Esophagus muscularis mucosa (tissue), 4 donors: Measurements from ENCODE around the gene GYPE. TPM values are rescaled to one million over a fixed set of nuclear protein-coding genes. Genes with fewer than 3 reads are reported as not detected.
"Not testable (repeated sequence)": the region's sequence is repeated elsewhere in the genome, so short reads cannot be mapped to it uniquely, and the experiment has no call there.

ENCODE experiments used
- DNase-seq: peaks from one replicate; pipeline ENCODE4 v3.0.0-alpha.2; 2017; ENCODE audit errors: extremely low spot score
- H3K27ac ChIP-seq, 4 donors: fragments of 200-600 bp; sonication (generic); replicated peaks in 1 of 4; 1 replicate in 3 of 4; 2 replicates in 1 of 4; pipeline ENCODE4 v1.5.1; 2016 to 2019; ENCODE audit warnings: mild to moderate bottlenecking in 1 of 4
- H3K27me3 ChIP-seq, 4 donors: fragments of 200-600 bp; sonication (generic); one replicate each; pipeline versions ENCODE4 v1.5.1 to v1.6.0; 2016 to 2019
- H3K36me3 ChIP-seq, 4 donors: fragments of 200-600 bp; sonication (generic); one replicate each; pipeline ENCODE4 v1.5.1; 2016 to 2019
- H3K4me1 ChIP-seq, 4 donors: fragments of 200-600 bp; sonication (generic); one replicate each; pipeline ENCODE4 v1.5.1; 2016 to 2019
- H3K4me3 ChIP-seq, 4 donors: fragments of 200-600 bp; sonication (generic); 1 replicate in 2 of 4; 2 replicates in 2 of 4; pipeline ENCODE4 v1.5.1; 2016 to 2019; ENCODE audit warnings: mild to moderate bottlenecking in 4 of 4, moderate library complexity in 1 of 4
- H3K9me3 ChIP-seq, 4 donors: fragments of 200-600 bp; sonication (generic); 1 replicate in 3 of 4; 2 replicates in 1 of 4; pipeline ENCODE4 v1.5.1; 2016 to 2019
- CTCF ChIP-seq, 3 experiments: fragments of 200-600 bp in 2 of 3; fragments of 450-650 bp in 1 of 3; sonication (generic) in 2 of 3; IDR thresholded peaks; one replicate each; pipeline ENCODE4 v1.5.1; 2017 to 2019; ENCODE audit warnings: antibody characterized with exemption in 3 of 3, mild to moderate bottlenecking in 2 of 3, moderate library complexity in 1 of 3
- EP300 ChIP-seq: sonication (generic); formaldehyde crosslinking; IDR thresholded peaks from one replicate; pipeline ENCODE4 v1.6.1; 2017; ENCODE audit warnings: antibody characterized with exemption
- POLR2A ChIP-seq: fragments of 450-650 bp; IDR thresholded peaks from one replicate; pipeline ENCODE4 v1.6.1; 2017; ENCODE audit warnings: antibody characterized with exemption, moderate library complexity, mild to moderate bottlenecking, low read depth
- POLR2AphosphoS5 ChIP-seq, 2 donors: sonication (generic); formaldehyde crosslinking; IDR thresholded peaks; one replicate each; pipeline ENCODE4 v1.6.1; 2017; ENCODE audit warnings: antibody characterized with exemption in 2 of 2
- WGBS: methylation state at CpG from one replicate; pipeline ENCODE4 v1.1.5; 2018; 5-methylcytosine and 5-hydroxymethylcytosine counted together
- intact Hi-C: fragments of 100-400 bp; cut with DNase I; formaldehyde crosslinking; loops from one replicate; pipeline ENCODE4 v1.15.1; 2023
- total RNA-seq, 4 donors: library from RNA; depleted of rRNA; stranded (reverse); fragments of >200 nt; gene quantifications; one replicate each; pipeline versions ENCODE4 v1.1.0 to v1.2.1, GENCODE V29; 2016

The GYPE gene
- under 1 TPM in 1 of 4 donors, not detected in 3; 0.33 TPM for total RNA-seq

DNA sequence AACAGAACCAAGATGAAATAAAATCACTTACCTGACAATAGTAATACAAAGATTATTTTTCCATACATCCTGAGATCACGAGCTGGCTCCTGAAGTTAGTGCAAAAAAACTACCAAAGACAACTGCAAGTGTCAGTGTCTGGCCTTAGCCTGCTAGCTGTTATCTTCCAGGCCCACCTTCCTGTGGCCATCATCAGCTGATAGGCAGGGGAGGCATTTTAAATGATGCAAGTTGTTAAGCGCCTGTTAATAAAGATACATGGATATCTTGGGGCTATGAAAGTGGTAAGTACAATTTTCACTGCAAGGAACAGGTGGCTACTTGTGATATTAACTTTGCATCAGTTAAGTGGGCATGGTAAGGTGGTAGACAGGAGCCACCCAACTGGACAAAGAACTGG lies at the start of gene GYPE:
TSS of gene GYPE (minus strand) at position 120 of the 400 bp plus-strand sequence. CDS start at position 68, 52 bp downstream.
- DNase-seq, H3K27ac ChIP-seq, H3K36me3 ChIP-seq, H3K4me1 ChIP-seq, H3K9me3 ChIP-seq, H3K4me3 ChIP-seq, H3K27me3 ChIP-seq, intact Hi-C loops: not testable (repeated sequence)
- 97% methylated on average over 2 of the region's 2 CpGs for WGBS

DNA sequence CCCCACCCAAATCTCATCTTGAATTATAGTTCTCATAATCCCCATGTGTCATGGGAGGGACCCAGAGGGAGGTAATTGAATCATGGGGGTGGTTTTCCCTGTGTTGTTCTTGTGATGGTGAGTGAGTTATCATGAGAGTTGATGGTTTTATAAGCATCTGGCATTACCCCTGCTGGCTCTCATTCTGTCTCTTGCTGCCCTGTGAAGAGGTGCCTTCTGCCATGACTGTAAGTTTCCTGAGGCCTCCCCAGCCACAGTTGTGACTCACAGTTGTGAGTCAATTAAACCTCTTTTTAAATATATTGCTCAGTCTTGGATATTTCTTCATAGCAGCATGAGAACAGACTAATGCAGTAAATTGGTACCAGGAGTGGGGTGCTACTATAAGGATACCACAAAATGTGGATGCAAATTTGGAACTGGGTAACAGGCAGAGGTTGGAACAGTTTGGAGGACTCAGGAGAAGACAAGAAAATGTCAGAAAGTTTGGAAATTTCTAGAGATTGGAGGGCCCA lies 46.2 kb upstream of the GYPE start:
- H3K27ac ChIP-seq, DNase-seq, H3K36me3 ChIP-seq, intact Hi-C loops, H3K4me1 ChIP-seq, H3K9me3 ChIP-seq, H3K4me3 ChIP-seq, H3K27me3 ChIP-seq: not testable (repeated sequence)

- H3K27me3 ChIP-seq, intact Hi-C loops, H3K4me1 ChIP-seq, H3K4me3 ChIP-seq, H3K9me3 ChIP-seq, H3K36me3 ChIP-seq, H3K27ac ChIP-seq, DNase-seq: not testable (repeated sequence)
- WGBS, result 92% methylated on average over 4 of the region's 4 CpGs
Observed at GRCh38 chr4:143950967-143951366, 45.6 kb upstream of the GYPE start.

DNA sequence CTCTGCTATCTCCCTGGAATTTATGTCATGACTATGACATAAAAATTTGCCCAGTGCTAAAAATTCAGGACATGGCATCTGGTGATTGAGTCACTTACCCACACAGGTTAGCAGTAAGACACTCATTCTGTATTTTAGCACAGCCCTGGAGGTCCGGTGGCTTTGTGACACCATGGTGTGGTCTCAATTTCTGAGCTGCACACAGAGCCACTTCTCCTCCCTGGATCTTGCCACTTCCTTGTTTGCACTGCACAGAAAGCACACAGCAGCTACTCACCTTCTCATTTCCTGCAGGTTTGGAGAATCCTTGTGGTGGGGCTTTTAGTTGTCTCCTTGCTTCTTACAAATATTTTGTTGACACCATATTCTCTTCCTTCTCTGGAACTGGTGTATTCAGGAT lies 44.8 kb upstream of the GYPE start:
- H3K4me1 ChIP-seq, DNase-seq, intact Hi-C loops, H3K9me3 ChIP-seq, H3K27ac ChIP-seq, H3K4me3 ChIP-seq, H3K27me3 ChIP-seq, H3K36me3 ChIP-seq: not testable (repeated sequence)
- 46% methylated on average over 1 of the region's 1 CpG for WGBS

- DNase-seq, intact Hi-C loops, H3K36me3 ChIP-seq, H3K9me3 ChIP-seq, H3K4me1 ChIP-seq, H3K27ac ChIP-seq, H3K27me3 ChIP-seq, H3K4me3 ChIP-seq: not testable (repeated sequence)
- 79% methylated on average over 1 of the region's 1 CpG for WGBS
Observed at GRCh38 chr4:143947493-143947892, 42.1 kb upstream of the GYPE start.

GRCh38 chr4:143940708-143941107 lies 35.3 kb upstream of the GYPE start:
- H3K4me1 ChIP-seq, DNase-seq, H3K9me3 ChIP-seq, H3K27ac ChIP-seq, H3K27me3 ChIP-seq, H3K4me3 ChIP-seq, H3K36me3 ChIP-seq, intact Hi-C loops: not testable (repeated sequence)
- whole genome bisulfite sequencing, result 80% methylated on average over 2 of the region's 2 CpGs

DNA sequence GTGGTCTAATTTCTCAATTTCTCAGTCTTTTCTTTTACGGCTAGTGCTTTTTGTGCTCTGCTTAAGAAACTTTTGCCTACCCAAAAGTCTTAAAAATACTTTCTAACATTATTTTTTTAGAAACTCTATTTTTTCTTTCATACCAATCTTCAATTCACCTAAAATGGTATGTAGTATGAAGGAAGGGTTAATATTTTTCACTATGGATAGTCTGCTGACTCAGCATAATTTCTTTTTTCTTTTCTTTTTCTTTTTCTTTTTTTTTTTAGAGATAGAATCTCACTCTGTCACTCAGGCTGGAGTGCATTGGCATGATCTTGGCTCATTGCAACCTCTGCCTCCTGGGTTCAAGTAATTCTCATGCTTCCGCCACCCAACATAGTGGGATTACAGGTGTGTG lies 34.2 kb upstream of the GYPE start:
- H3K27ac ChIP-seq, result no peak overlapping the region
- DNase-seq, result no peak
- H3K4me3 ChIP-seq, result no peak overlapping the region
- no peaks in the 10 kb centered on the region for H3K9me3 ChIP-seq
- no peak for TF ChIP-seq POLR2A
- no peak for TF ChIP-seq EP300
- no peak for TF ChIP-seq CTCF (IDR thresholded peaks at IDR 0.05)
- no peak for TF ChIP-seq POLR2AphosphoS5 (IDR thresholded peaks at IDR 0.05)
- no peaks in the 10 kb centered on the region for H3K36me3 ChIP-seq
- no peaks in the 10 kb centered on the region for H3K27me3 ChIP-seq
- intact Hi-C loops, result no loop called here
- no peaks in the 10 kb centered on the region for H3K4me1 ChIP-seq
- WGBS, result 87% methylated on average over 2 of the region's 2 CpGs

DNA sequence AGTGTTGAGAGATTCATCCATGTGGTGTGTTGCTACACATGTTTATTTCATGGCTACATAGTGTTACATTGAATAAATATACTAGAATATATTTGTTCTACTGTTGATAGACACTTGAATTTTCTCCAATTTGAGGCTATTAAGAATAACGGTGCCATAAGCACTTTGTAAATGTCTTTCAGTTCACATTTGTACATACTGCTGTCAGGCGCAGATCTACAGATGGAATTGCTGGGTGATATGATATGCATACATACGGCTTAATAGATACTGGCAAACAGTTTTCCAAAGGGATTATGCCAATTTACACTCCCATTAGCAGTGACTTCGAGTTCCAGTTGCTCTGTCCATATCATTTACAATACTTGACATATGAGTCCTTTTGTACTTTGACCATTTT lies 33.5 kb upstream of the GYPE start:
- H3K4me1 ChIP-seq, DNase-seq, H3K27ac ChIP-seq, intact Hi-C loops, H3K27me3 ChIP-seq, H3K36me3 ChIP-seq, H3K9me3 ChIP-seq, H3K4me3 ChIP-seq: not testable (repeated sequence)
- WGBS, result 88% methylated on average over 4 of the region's 4 CpGs

DNA sequence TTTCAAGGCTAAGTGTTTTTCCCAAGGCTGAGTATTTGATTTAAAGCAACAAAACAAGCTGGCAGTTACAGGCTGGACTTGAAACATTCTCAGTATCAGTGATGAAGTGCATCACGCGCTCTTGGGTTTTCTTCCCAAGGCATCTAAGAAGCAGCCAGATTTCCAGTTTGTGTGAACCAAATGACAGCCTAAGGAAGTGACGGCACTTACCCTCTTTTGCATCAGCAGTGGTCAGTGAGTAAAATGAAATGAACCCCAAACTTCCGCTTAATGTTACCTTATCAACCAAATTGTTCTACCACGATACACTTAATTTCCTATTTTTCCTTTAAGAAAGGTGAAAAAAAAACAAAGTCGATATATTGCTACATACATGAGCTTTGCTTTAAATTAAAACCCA lies 15.8 kb upstream of the GYPE start:
- 68% methylated on average over 6 of the region's 6 CpGs for WGBS
- Histone ChIP-seq H3K36me3 (no peaks in the 10 kb centered on the region), H3K27ac (no peak overlapping the region), H3K4me1 (no peaks in the 10 kb centered on the region), H3K9me3 (no peaks in the 10 kb centered on the region), H3K4me3 (no peak overlapping the region), H3K27me3 (no peaks in the 10 kb centered on the region)
- intact Hi-C loops, result no loop called here
- no peak for DNase-seq
- no peak for TF ChIP-seq POLR2A

DNA sequence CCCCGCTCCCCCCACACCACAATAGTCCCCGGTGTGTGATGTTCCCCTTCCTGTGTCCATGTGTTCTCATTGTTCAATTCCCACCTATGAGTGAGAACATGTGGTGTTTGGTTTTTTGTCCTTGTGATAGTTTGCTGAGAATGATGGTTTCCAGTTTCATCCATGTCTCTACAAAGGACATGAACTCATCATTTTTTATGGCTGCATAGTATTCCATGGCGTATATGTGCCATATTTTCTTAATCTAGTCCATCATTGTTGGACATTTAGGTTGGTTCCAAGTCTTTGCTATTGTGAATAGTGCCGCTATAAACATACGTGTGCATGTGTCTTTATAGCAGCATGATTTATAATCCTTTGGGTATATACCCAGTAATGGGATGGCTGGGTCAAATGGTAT lies 11.1 kb upstream of the GYPE start:
- intact Hi-C loops, DNase-seq, H3K27me3 ChIP-seq, H3K27ac ChIP-seq, H3K9me3 ChIP-seq, H3K36me3 ChIP-seq, H3K4me3 ChIP-seq, H3K4me1 ChIP-seq: not testable (repeated sequence)
- whole genome bisulfite sequencing, result 100% methylated on average over 5 of the region's 5 CpGs

- intact Hi-C loops, result not testable (repeated sequence)
- 61% methylated on average over 1 of the region's 2 CpGs for WGBS
- H3K27ac ChIP-seq, result peak overlapping the region in 1 of 4 donors; percentile 54
Observed at GRCh38 chr4:143912478-143912877, 7.1 kb upstream of the GYPE start.

More at GRCh38 chr4:143912478-143912877, 7.1 kb upstream of the GYPE start:
- H3K36me3 ChIP-seq, DNase-seq, H3K27me3 ChIP-seq, H3K4me1 ChIP-seq, H3K9me3 ChIP-seq: not testable (repeated sequence)
- H3K4me3 ChIP-seq, result peak overlapping the region in 3 of 4 donors; percentile 45 to 60 (median 47)
